ENCODE measurements around the gene DDX23. TPM values are rescaled to one million over a fixed set of nuclear protein-coding genes. Genes with fewer than 3 reads are reported as not detected.
"Not testable (repeated sequence)": the region's sequence is repeated elsewhere in the genome, so short reads cannot be mapped to it uniquely, and the experiment has no call there.

DDX23 gene
- total RNA-seq, 1 experiment from 2014 or later, result 102 TPM

- TF ChIP-seq CTCF (conservative IDR thresholded peaks at IDR 0.05; ENCODE audit: low read depth, low read length) (no peak), EZH2 (IDR thresholded peaks at IDR 0.05; ENCODE audit: low read length, unreplicated experiment) (no peak), EZH2phosphoT487 (IDR thresholded peaks at IDR 0.05; ENCODE audit: borderline replicate concordance, low read length) (no peak)
- H3K27ac ChIP-seq (ENCODE audit: low read length), result no peak overlapping the region
- H3F3A ChIP-seq (ENCODE audit: low read length, unreplicated experiment), result no peaks in the 10 kb centered on the region
- ChIA-PET POLR2A (ENCODE audit: unreplicated experiment) (no interaction called here), CTCF (no interaction called here)
- DNase-seq (no peak), ATAC-seq (no peak)
- no peaks in the 10 kb centered on the region for H3K9me2 ChIP-seq (replicated peaks; ENCODE audit: low read length)
- no TSS peak for BruUV-seq (replicated peaks)
- intact Hi-C loops (cut with micrococcal nuclease), result no loop called here
- no peak overlapping the region for H3K4me2 ChIP-seq (ENCODE audit: low read length)
- H3K79me2 ChIP-seq (ENCODE audit: low read length), result no peaks in the 10 kb centered on the region
- H3K9ac ChIP-seq (ENCODE audit: low read length), result no peak overlapping the region
- H3K9me3 ChIP-seq (ENCODE audit: low read length), result no peaks in the 10 kb centered on the region
- no peak overlapping the region for H2AFZ ChIP-seq (ENCODE audit: low read length)
- H3K4me1 ChIP-seq (ENCODE audit: insufficient read depth, low read length), result peaks cover 22% of the 10 kb centered on the region
- H3K27me3 ChIP-seq (ENCODE audit: low read length), result no peaks in the 10 kb centered on the region
- no peaks in the 10 kb centered on the region for H3K36me3 ChIP-seq (ENCODE audit: low read depth, low read length)
- H3K4me3 ChIP-seq (ENCODE audit: low read length), result no peak overlapping the region
- H4K20me1 ChIP-seq (ENCODE audit: low read length), result no peaks in the 10 kb centered on the region
Observed at GRCh38 chr12:48878548-48878947, 26.6 kb upstream of the DDX23 start.

GRCh38 chr12:48875944-48876515 is 24.1 kb upstream of the DDX23 start:
- Histone ChIP-seq H4K20me1 (ENCODE audit: low read length) (no peaks in the 10 kb centered on the region), H3K27me3 (ENCODE audit: low read length) (no peaks in the 10 kb centered on the region), H3K9ac (ENCODE audit: low read length) (no peak overlapping the region), H3K4me2 (ENCODE audit: low read length) (no peak overlapping the region), H3K9me3 (ENCODE audit: low read length) (no peaks in the 10 kb centered on the region), H3K4me3 (ENCODE audit: low read length) (no peak overlapping the region), H3K9me2 (replicated peaks; ENCODE audit: low read length) (no peaks in the 10 kb centered on the region), H3K79me2 (ENCODE audit: low read length) (no peaks in the 10 kb centered on the region), H3K36me3 (ENCODE audit: low read depth, low read length) (no peaks in the 10 kb centered on the region), H2AFZ (ENCODE audit: low read length) (no peak overlapping the region), H3K4me1 (ENCODE audit: insufficient read depth, low read length) (no peaks in the 10 kb centered on the region), H3F3A (ENCODE audit: low read length, unreplicated experiment) (no peaks in the 10 kb centered on the region), H3K27ac (ENCODE audit: low read length) (no peak overlapping the region)
- POLR2A ChIA-PET (ENCODE audit: unreplicated experiment), result no interaction called here
- intact Hi-C loops (cut with micrococcal nuclease), result no loop called here
- BruUV-seq (replicated peaks), result no TSS peak
- no peak for ATAC-seq
- CTCF ChIA-PET, result no interaction called here
- no peak for DNase-seq
- no peak for TF ChIP-seq EZH2phosphoT487 (IDR thresholded peaks at IDR 0.05; ENCODE audit: borderline replicate concordance, low read length)
- TF ChIP-seq CTCF (conservative IDR thresholded peaks at IDR 0.05; ENCODE audit: low read depth, low read length), result no peak
- no peak for TF ChIP-seq EZH2 (IDR thresholded peaks at IDR 0.05; ENCODE audit: low read length, unreplicated experiment)

- H3K4me3 ChIP-seq (ENCODE audit: low read length); H3K27me3 ChIP-seq (ENCODE audit: low read length); H3K4me2 ChIP-seq (ENCODE audit: low read length); ATAC-seq; H3K79me2 ChIP-seq (ENCODE audit: low read length); BruUV-seq (replicated peaks); H3K4me1 ChIP-seq (ENCODE audit: insufficient read depth, low read length); H3K36me3 ChIP-seq (ENCODE audit: low read depth, low read length); H2AFZ ChIP-seq (ENCODE audit: low read length); H3K9me3 ChIP-seq (ENCODE audit: low read length); intact Hi-C loops (cut with micrococcal nuclease); H3K27ac ChIP-seq (ENCODE audit: low read length); H3F3A ChIP-seq (ENCODE audit: low read length, unreplicated experiment); H3K9ac ChIP-seq (ENCODE audit: low read length); POLR2A ChIA-PET (ENCODE audit: unreplicated experiment); H4K20me1 ChIP-seq (ENCODE audit: low read length); H3K9me2 ChIP-seq (replicated peaks; ENCODE audit: low read length); DNase-seq: not testable (repeated sequence)
- CTCF ChIA-PET, result interaction anchor here (1.6 kb wide), 1 partner anchor 21 kb away, joined by 10 read pairs; the partner anchor contains the start of gene DDX23
Observed at GRCh38 chr12:48873534-48873933, 21.6 kb upstream of the DDX23 start.
